Chondrocyte (in vitro differentiated cells): ENCODE data around the gene CHD9. TPM values are rescaled to one million over a fixed set of nuclear protein-coding genes. Genes with fewer than 3 reads are reported as not detected.
"Not testable (repeated sequence)": the region's sequence is repeated elsewhere in the genome, so short reads cannot be mapped to it uniquely, and the experiment has no call there.

Experiments used
- DNase-seq: peaks from one replicate; pipeline ENCODE4 v3.0.0; 2021; ENCODE audit warnings: mixed read lengths, low spot score
- H3K27ac Mint-ChIP-seq: one replicate; pipeline ENCODE4 v1.8.0; 2021; ENCODE audit warnings: mild to moderate bottlenecking, moderate library complexity, mixed read lengths; ENCODE audit not compliant: unreplicated experiment
- H3K27me3 Mint-ChIP-seq: 2 replicates; pipeline ENCODE4 v1.8.0; 2021; ENCODE audit warnings: low read depth, mixed read lengths
- H3K36me3 Mint-ChIP-seq: 2 replicates; pipeline ENCODE4 v1.8.0; 2021; ENCODE audit warnings: low read depth, mixed read lengths
- H3K4me1 Mint-ChIP-seq: 2 replicates; pipeline ENCODE4 v1.8.0; 2021; ENCODE audit warnings: low read depth, mild to moderate bottlenecking, mixed read lengths
- H3K4me3 Mint-ChIP-seq: one replicate; pipeline ENCODE4 v1.8.0; 2021; ENCODE audit warnings: mild to moderate bottlenecking, moderate library complexity, mixed read lengths; ENCODE audit not compliant: unreplicated experiment
- H3K9me3 Mint-ChIP-seq: 2 replicates; pipeline ENCODE4 v1.8.0; 2021; ENCODE audit warnings: low read depth, mixed read lengths
- total RNA-seq: library from RNA; stranded (reverse); gene quantifications from 3 replicates; pipeline ENCODE4 v1.2.1, GENCODE V29; 2021
- TF ChIP-seq, protein P1 (sequence below): fragments of 200-600 bp; sonication (generic); IDR thresholded peaks from 2 replicates; pipeline ENCODE4 v1.5.0; 2021; ENCODE audit warnings: antibody characterized with exemption, mild to moderate bottlenecking, moderate library complexity

Gene CHD9
- total RNA-seq, 1 donor from 2014 or later, result 72.7 TPM

DNA sequence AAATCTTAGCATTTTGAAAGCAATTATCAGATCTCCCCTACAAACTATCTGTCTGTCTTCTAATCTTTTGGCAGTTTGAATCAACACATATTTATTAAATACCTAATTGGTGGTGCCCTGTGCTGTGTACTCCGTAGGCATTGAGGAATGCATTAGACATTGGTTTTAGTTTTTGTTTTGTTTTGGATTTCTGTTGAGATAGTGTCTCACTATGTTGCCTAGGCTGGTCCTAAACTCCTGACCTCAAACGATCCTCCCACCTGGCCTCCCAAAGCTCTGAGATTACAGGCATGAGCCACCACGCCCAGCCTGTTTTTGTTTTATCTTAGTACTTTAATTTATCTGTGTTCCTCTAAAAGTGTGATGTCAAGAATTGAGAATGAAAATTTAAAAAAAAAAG, 254.7 kb downstream of the CHD9 start:
- Mint-ChIP-seq H3K4me3 (no peak overlapping the region), H3K9me3 (no peaks in the 10 kb centered on the region), H3K4me1 (no peaks in the 10 kb centered on the region), H3K27ac (peak overlapping the region; percentile 45), H3K27me3 (no peaks in the 10 kb centered on the region), H3K36me3 (peaks cover 37% of the 10 kb centered on the region)
- DNase-seq, result no peak
- TF ChIP-seq, protein P1, sequence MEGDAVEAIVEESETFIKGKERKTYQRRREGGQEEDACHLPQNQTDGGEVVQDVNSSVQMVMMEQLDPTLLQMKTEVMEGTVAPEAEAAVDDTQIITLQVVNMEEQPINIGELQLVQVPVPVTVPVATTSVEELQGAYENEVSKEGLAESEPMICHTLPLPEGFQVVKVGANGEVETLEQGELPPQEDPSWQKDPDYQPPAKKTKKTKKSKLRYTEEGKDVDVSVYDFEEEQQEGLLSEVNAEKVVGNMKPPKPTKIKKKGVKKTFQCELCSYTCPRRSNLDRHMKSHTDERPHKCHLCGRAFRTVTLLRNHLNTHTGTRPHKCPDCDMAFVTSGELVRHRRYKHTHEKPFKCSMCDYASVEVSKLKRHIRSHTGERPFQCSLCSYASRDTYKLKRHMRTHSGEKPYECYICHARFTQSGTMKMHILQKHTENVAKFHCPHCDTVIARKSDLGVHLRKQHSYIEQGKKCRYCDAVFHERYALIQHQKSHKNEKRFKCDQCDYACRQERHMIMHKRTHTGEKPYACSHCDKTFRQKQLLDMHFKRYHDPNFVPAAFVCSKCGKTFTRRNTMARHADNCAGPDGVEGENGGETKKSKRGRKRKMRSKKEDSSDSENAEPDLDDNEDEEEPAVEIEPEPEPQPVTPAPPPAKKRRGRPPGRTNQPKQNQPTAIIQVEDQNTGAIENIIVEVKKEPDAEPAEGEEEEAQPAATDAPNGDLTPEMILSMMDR, result no peak

DNA sequence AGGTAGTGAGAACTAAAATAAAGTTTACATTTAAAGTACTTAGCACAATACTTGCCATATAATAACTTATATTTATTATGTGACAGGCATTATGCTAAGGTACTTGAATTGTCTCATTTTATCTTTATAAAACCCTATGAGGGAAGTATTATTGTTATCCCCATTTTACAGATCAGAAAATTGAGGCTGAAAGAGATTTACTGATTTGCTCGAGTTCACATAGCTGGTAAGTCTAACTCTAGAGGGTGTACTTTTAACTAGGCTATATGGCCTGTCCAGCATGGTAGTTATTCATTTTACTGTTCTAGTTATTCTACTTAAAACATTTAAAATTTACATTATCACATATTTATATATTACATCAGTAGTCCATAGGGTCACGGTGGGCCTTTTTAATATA, 266.2 kb downstream of the CHD9 start:
- H3K4me3 Mint-ChIP-seq, result no peak overlapping the region
- no peaks in the 10 kb centered on the region for H3K9me3 Mint-ChIP-seq
- no peak overlapping the region for H3K27ac Mint-ChIP-seq
- no peak for DNase-seq
- H3K27me3 Mint-ChIP-seq, result no peaks in the 10 kb centered on the region
- no peaks in the 10 kb centered on the region for H3K4me1 Mint-ChIP-seq
- TF ChIP-seq, protein P1, result no peak
- H3K36me3 Mint-ChIP-seq, result peaks cover 36% of the 10 kb centered on the region

DNA sequence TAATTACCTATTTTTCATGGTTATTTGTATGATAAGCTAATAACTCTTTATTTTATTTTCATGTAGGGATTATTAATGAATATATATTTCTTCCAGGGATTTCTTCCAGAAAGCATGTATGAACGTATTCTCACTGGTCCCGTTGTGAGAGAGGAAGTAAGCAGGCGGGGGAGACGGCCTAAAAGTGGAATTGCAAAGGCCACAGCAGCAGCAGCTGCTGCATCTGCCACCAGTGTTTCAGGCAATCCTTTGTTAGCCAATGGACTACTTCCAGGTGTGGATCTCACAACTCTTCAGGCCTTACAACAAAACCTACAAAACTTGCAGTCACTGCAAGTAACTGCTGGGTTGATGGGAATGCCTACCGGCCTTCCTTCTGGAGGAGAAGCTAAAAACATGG, 269.1 kb downstream of the CHD9 start:
- no peaks in the 10 kb centered on the region for H3K9me3 Mint-ChIP-seq
- no peak overlapping the region for H3K27ac Mint-ChIP-seq
- H3K4me3 Mint-ChIP-seq, result no peak overlapping the region
- H3K36me3 Mint-ChIP-seq, result peaks cover 26% of the 10 kb centered on the region
- no peak for DNase-seq
- TF ChIP-seq, protein P1, result no peak
- no peaks in the 10 kb centered on the region for H3K4me1 Mint-ChIP-seq
- H3K27me3 Mint-ChIP-seq, result no peaks in the 10 kb centered on the region

DNA sequence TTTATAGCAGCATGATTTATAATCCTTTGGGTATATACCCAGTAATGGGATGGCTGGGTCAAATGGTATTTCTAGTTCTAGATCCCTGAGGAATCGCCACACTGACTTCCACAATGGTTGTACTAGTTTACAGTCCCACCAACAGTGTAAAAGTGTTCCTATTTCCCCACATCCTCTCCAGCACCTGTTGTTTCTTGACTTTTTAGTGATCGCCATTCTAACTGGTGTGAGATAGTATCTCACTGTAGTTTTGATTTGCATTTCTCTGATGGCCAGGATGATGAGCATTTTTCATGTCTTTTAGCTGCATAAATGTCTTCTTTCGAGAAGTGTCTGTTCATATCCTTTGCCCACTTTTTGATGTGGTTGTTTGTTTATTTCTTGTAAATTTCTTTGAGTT, 276.2 kb downstream of the CHD9 start:
- not testable (repeated sequence) for H3K4me3 Mint-ChIP-seq, H3K36me3 Mint-ChIP-seq, H3K27ac Mint-ChIP-seq, H3K27me3 Mint-ChIP-seq, DNase-seq, H3K9me3 Mint-ChIP-seq
- H3K4me1 Mint-ChIP-seq, result peaks cover 22% of the 10 kb centered on the region

DNA sequence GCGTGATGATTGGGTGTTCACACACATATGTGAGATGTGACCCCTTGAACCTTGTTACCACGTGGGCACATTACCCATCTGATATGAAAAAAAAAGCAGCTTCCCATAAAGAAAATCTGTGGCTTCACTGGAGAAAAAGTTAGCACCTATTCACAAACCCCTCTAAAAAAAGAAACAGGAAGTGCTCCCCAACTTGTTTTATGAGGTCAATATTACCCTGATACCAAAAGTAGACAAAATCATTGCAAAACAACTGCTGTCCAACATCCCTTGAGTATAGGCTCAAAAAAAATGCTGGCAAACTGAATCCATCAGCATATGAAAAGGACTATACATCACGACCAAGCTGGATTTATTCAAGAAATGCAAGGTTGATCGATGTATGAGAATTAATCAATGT, 279.8 kb downstream of the CHD9 start:
- Mint-ChIP-seq H3K9me3 (peaks cover 4% of the 10 kb centered on the region), H3K36me3 (no peaks in the 10 kb centered on the region), H3K4me3 (no peak overlapping the region), H3K4me1 (peaks cover 22% of the 10 kb centered on the region), H3K27ac (no peak overlapping the region), H3K27me3 (peaks cover 2% of the 10 kb centered on the region)
- TF ChIP-seq, protein P1, result no peak
- no peak for DNase-seq

DNA sequence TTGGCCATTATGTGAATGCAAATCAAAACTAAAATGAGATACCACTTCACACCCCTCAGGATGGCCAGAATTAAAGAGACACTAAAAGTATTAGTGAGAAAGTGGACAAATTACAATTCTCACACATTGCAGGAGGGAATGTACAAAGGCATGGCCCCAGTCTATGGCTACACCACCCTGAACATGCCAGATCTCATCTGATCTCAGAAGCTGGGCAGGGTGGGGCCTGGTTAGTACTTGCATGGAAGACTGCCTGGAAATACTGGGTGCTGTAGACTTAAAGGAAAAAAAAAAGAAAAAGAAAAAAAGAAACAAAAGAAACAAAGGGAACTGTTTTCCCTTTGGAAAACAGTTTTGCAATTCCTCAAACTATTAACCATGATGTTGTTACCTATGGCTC, 282.5 kb downstream of the CHD9 start:
- TF ChIP-seq, protein P1, result no peak
- no peaks in the 10 kb centered on the region for H3K36me3 Mint-ChIP-seq
- H3K27me3 Mint-ChIP-seq, result peaks cover 12% of the 10 kb centered on the region
- H3K4me3 Mint-ChIP-seq, result no peak overlapping the region
- no peak for DNase-seq
- peaks cover 22% of the 10 kb centered on the region for H3K4me1 Mint-ChIP-seq
- no peaks in the 10 kb centered on the region for H3K9me3 Mint-ChIP-seq
- H3K27ac Mint-ChIP-seq, result no peak overlapping the region
